K562 (cell line): ENCODE measurements around the gene ZNF17. TPM values are rescaled to one million over a fixed set of nuclear protein-coding genes. Genes with fewer than 3 reads are reported as not detected.

ENCODE experiments used
- MXI1 ChIP-seq: IDR thresholded peaks from 2 replicates; pipeline ENCODE4 v1.6.1; 2011; ENCODE audit warnings: low read depth, mild to moderate bottlenecking, improper control_type of control experiment, low read length
- NCOR1 ChIP-seq: fragments of 450-650 bp; IDR thresholded peaks from 2 replicates; pipeline ENCODE4 v1.6.1; 2016; ENCODE audit warnings: mild to moderate bottlenecking, moderate library complexity
- SMARCA5 ChIP-seq: fragments of 450-650 bp; IDR thresholded peaks from 2 replicates; pipeline ENCODE4 v1.6.1; 2016
- ZC3H8 ChIP-seq: fragments of 450-650 bp; IDR thresholded peaks from 2 replicates; pipeline ENCODE4 v1.6.1; 2017
- ZFP1 ChIP-seq: fragments of 450-650 bp; formaldehyde crosslinking; IDR thresholded peaks from 2 replicates; pipeline ENCODE4 v1.4.0; 2020; ENCODE audit warnings: mild to moderate bottlenecking, mixed read lengths
- ZNF263 ChIP-seq: sonication (generic); formaldehyde crosslinking; IDR thresholded peaks from 2 replicates; pipeline ENCODE4 v1.8.0; 2022; ENCODE audit warnings: mild to moderate bottlenecking, missing genetic modification reagents, borderline replicate concordance
- ZNF311 ChIP-seq: fragments of 250-450 bp; sonication (Bioruptor Pico); IDR thresholded peaks from 2 replicates; pipeline ENCODE4 v1.4.0; 2020; ENCODE audit warnings: mild to moderate bottlenecking, moderate library complexity
- ZNF445 ChIP-seq: fragments of 250-450 bp; sonication (Bioruptor Pico); IDR thresholded peaks from 2 replicates; pipeline ENCODE4 v1.4.0; 2020; ENCODE audit warnings: low read depth, mild to moderate bottlenecking, moderate library complexity
- ZNF696 ChIP-seq: fragments of 250-450 bp; sonication (Bioruptor Pico); conservative IDR thresholded peaks from 2 replicates; pipeline ENCODE4 v1.4.0; 2020; ENCODE audit warnings: mild to moderate bottlenecking, moderate library complexity
- ZNF717 ChIP-seq: fragments of 250-450 bp; sonication (Bioruptor Pico); IDR thresholded peaks from 2 replicates; pipeline ENCODE4 v1.5.0; 2021
- polyA plus RNA-seq, 8 experiments: library from polyadenylated mRNA; depleted of rRNA in 4 of 8; stranded (reverse) in 5 of 8; unstranded in 3 of 8; fragments of >200 nt; fragmentation: Nextera tagmentation in 2 of 8; fragmentation: Illumina TruSeq in 1 of 8; extraction: Ambion mirVana in 2 of 8; extraction: Trizol in 1 of 8; gene quantifications; 2 replicates each; pipeline versions ENCODE4 v1.2.1 to v1.2.3, GENCODE V29; 2011 to 2014; ENCODE audit warnings: inconsistent platforms in 1 of 8, missing spikeins in 1 of 8
- total RNA-seq, 7 experiments: library from RNA; depleted of rRNA in 6 of 7; stranded (reverse); fragments of >200 nt in 6 of 7; fragmentation: Illumina TruSeq in 2 of 7; extraction: Trizol in 2 of 7; gene quantifications; 2 replicates each; pipeline versions ENCODE4 v1.2.1 to v1.2.3, GENCODE V29; 2011 to 2021; ENCODE audit warnings: low replicate concordance in 1 of 7
- TF ChIP-seq, protein P1 (sequence below): fragments of 250-450 bp; sonication (Bioruptor Pico); IDR thresholded peaks from 2 replicates; pipeline ENCODE4 v1.5.0; 2021
- TF ChIP-seq, protein P2 (sequence below), 3 experiments: IDR thresholded peaks in 2 of 3; conservative IDR thresholded peaks in 1 of 3; 2 replicates each; pipeline ENCODE4 v1.5.1; 2011 to 2012; ENCODE audit warnings: low read length in 3 of 3, mild to moderate bottlenecking in 3 of 3, control low read depth in 2 of 3, improper control_type of control experiment in 1 of 3, inconsistent platforms in 1 of 3, low read depth in 1 of 3, mixed read lengths in 1 of 3, moderate library complexity in 1 of 3; ENCODE audit not compliant: insufficient read depth in 2 of 3
- TF ChIP-seq, protein P3 (sequence below): fragments of 450-650 bp; IDR thresholded peaks from 2 replicates; pipeline ENCODE4 v1.6.1; 2016; ENCODE audit warnings: borderline replicate concordance
- TF ChIP-seq, protein P4 (sequence below): fragments of 250-450 bp; sonication (Bioruptor Pico); IDR thresholded peaks from 2 replicates; pipeline ENCODE4 v1.8.0; 2022; ENCODE audit warnings: moderate library complexity, mild to moderate bottlenecking, inconsistent platforms
- TF ChIP-seq, protein P5 (sequence below): IDR thresholded peaks from 2 replicates; pipeline ENCODE4 v1.6.1; 2011; ENCODE audit warnings: borderline replicate concordance, low read depth, mild to moderate bottlenecking, moderate library complexity, low read length; ENCODE audit not compliant: insufficient read depth, poor library complexity, severe bottlenecking
- TF ChIP-seq, protein P6 (sequence below): fragments of 450-650 bp; formaldehyde crosslinking; conservative IDR thresholded peaks from 2 replicates; pipeline ENCODE4 v1.4.0; 2022; ENCODE audit warnings: mild to moderate bottlenecking, missing genetic modification characterization

The ZNF17 gene
- total and polyA plus RNA-seq, 9 of the 15 experiments (the other 6 are each of a cell fraction or from before 2014, with no cell fraction given): 5.3 to 8.6 (median 6.5) TPM

DNA sequence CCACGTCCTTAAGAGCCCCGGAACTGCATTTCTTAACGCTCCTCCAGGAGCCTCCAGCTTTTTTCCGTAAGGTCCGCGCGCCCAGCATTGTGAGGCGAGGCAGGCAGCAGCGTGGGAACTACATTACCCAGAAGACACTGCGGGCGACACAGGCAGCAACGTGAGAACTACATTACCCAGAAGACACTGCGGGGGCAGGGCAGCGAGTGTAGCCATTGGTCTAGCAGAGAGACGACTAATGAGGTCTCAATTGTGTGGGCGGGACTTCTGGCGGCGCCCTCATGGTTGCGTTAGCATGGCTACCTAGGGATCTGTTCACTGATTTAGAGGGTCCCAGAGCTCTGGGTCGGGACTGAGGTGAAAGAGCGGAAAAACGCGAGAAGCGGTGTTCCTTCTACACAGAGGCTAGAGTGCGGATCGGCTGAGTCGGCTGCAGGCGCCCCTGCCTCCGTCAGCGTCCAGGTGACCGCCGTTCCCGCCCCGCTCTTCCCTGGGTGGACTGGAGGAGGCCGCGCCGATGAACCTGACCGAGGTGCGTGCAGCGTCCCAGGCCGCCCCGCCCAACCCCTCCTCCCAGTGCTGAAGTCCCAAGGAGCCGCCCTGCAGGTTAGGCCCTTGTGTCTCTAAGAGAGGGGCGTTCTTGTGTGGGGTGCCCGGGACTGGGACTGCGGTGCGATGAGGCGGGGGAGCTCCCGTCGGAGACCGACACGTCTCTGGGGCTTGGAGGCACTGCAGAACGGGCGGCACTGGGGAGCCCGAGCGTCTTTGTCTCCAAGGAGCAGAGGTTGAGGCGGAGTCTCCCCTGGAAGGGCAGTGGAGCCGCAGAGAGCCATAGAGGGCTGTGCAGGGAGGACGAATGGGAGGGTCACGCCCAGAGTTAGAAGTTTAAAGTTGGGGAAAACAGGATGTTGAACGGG lies 24.4 kb downstream of the ZNF17 start, which contains the start of gene ZNF749 (continued):
- TF ChIP-seq, protein P1, sequence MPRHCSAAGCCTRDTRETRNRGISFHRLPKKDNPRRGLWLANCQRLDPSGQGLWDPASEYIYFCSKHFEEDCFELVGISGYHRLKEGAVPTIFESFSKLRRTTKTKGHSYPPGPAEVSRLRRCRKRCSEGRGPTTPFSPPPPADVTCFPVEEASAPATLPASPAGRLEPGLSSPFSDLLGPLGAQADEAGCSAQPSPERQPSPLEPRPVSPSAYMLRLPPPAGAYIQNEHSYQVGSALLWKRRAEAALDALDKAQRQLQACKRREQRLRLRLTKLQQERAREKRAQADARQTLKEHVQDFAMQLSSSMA (CRISPR knock-in tag): no peak
- TF ChIP-seq, protein P2, sequence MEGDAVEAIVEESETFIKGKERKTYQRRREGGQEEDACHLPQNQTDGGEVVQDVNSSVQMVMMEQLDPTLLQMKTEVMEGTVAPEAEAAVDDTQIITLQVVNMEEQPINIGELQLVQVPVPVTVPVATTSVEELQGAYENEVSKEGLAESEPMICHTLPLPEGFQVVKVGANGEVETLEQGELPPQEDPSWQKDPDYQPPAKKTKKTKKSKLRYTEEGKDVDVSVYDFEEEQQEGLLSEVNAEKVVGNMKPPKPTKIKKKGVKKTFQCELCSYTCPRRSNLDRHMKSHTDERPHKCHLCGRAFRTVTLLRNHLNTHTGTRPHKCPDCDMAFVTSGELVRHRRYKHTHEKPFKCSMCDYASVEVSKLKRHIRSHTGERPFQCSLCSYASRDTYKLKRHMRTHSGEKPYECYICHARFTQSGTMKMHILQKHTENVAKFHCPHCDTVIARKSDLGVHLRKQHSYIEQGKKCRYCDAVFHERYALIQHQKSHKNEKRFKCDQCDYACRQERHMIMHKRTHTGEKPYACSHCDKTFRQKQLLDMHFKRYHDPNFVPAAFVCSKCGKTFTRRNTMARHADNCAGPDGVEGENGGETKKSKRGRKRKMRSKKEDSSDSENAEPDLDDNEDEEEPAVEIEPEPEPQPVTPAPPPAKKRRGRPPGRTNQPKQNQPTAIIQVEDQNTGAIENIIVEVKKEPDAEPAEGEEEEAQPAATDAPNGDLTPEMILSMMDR (IDR thresholded peaks at IDR 0.05 in 2 of 3, conservative IDR thresholded peaks at IDR 0.05 in 1 of 3; ENCODE audit: insufficient read depth in 2 of 3, low read depth in 1 of 3, low read length in 3 of 3): 0 out of 6 replicates have a peak, but pooled peaks of 1 of the 3 experiments have one; percentile 6
- TF ChIP-seq MXI1 (peak; percentile 53; the same call in 1 of the 2 replicates), ZNF263 (no peak), ZC3H8 (no peak), ZNF696 (CRISPR knock-in tag) (no peak), SMARCA5 (no peak), ZNF311 (CRISPR knock-in tag) (no peak), ZNF717 (CRISPR knock-in tag) (no peak), ZFP1 (no peak), NCOR1 (no peak), ZNF445 (CRISPR knock-in tag) (no peak)
- TF ChIP-seq, protein P3, sequence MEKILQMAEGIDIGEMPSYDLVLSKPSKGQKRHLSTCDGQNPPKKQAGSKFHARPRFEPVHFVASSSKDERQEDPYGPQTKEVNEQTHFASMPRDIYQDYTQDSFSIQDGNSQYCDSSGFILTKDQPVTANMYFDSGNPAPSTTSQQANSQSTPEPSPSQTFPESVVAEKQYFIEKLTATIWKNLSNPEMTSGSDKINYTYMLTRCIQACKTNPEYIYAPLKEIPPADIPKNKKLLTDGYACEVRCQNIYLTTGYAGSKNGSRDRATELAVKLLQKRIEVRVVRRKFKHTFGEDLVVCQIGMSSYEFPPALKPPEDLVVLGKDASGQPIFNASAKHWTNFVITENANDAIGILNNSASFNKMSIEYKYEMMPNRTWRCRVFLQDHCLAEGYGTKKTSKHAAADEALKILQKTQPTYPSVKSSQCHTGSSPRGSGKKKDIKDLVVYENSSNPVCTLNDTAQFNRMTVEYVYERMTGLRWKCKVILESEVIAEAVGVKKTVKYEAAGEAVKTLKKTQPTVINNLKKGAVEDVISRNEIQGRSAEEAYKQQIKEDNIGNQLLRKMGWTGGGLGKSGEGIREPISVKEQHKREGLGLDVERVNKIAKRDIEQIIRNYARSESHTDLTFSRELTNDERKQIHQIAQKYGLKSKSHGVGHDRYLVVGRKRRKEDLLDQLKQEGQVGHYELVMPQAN: peak; percentile 73; the same call in 1 of the 2 replicates
- TF ChIP-seq, protein P4, sequence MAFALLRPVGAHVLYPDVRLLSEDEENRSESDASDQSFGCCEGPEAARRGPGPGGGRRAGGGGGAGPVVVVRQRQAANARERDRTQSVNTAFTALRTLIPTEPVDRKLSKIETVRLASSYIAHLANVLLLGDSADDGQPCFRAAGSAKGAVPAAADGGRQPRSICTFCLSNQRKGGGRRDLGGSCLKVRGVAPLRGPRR (CRISPR knock-in tag): no peak
- TF ChIP-seq, protein P5, sequence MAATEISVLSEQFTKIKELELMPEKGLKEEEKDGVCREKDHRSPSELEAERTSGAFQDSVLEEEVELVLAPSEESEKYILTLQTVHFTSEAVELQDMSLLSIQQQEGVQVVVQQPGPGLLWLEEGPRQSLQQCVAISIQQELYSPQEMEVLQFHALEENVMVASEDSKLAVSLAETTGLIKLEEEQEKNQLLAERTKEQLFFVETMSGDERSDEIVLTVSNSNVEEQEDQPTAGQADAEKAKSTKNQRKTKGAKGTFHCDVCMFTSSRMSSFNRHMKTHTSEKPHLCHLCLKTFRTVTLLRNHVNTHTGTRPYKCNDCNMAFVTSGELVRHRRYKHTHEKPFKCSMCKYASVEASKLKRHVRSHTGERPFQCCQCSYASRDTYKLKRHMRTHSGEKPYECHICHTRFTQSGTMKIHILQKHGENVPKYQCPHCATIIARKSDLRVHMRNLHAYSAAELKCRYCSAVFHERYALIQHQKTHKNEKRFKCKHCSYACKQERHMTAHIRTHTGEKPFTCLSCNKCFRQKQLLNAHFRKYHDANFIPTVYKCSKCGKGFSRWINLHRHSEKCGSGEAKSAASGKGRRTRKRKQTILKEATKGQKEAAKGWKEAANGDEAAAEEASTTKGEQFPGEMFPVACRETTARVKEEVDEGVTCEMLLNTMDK: no peak
- TF ChIP-seq, protein P6, sequence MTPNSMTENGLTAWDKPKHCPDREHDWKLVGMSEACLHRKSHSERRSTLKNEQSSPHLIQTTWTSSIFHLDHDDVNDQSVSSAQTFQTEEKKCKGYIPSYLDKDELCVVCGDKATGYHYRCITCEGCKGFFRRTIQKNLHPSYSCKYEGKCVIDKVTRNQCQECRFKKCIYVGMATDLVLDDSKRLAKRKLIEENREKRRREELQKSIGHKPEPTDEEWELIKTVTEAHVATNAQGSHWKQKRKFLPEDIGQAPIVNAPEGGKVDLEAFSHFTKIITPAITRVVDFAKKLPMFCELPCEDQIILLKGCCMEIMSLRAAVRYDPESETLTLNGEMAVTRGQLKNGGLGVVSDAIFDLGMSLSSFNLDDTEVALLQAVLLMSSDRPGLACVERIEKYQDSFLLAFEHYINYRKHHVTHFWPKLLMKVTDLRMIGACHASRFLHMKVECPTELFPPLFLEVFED (CRISPR knock-in tag): no peak
